H1 (cell line): ENCODE results near the gene RALGDS. TPM values are rescaled to one million over a fixed set of nuclear protein-coding genes. Genes with fewer than 3 reads are reported as not detected.

ENCODE experiments used
- CTCF ChIA-PET: fragments of 300-600 bp; sonication (Branson Sonifier 250); formaldehyde crosslinking; loops from one replicate; lab custom pipeline; 2021; ENCODE audit not compliant: partially characterized antibody; lab: Charles Lee
- POLR2A ChIA-PET: fragments of 300-600 bp; sonication (Branson Sonifier 250); formaldehyde crosslinking; loops from one replicate; lab custom pipeline; 2021; ENCODE audit warnings: inconsistent platforms; ENCODE audit not compliant: partially characterized antibody; lab: Charles Lee
- DNase-seq, 2 experiments: peaks; one replicate each; pipeline versions ENCODE4 v3.0.0 to v3.0.0-alpha.2; 2010 to 2022; ENCODE audit warnings: low spot score in 2 of 2, low read depth in 1 of 2, mixed read lengths in 1 of 2
- FAIRE-seq: peaks from 2 replicates; lab custom pipeline; 2011; peaks lifted over from hg19 to GRCh38; lab: Jason Lieb, UNC
- H2AFZ ChIP-seq: 2 replicates; pipeline ENCODE4 v1.8.1; 2012; ENCODE audit warnings: low read length, inconsistent platforms
- H2AK5ac ChIP-seq: 2 replicates; pipeline ENCODE4 v1.6.1; 2013; ENCODE audit warnings: low read depth, low read length
- H2BK120ac ChIP-seq: replicated peaks from 2 replicates; pipeline ENCODE3; 2013; ENCODE audit warnings: low read depth, low read length, inconsistent platforms
- H2BK12ac ChIP-seq: 2 replicates; pipeline ENCODE4 v1.6.1; 2013; ENCODE audit warnings: low read depth, low read length
- H2BK15ac ChIP-seq: 2 replicates; pipeline ENCODE4 v1.6.1; 2013; ENCODE audit warnings: low read length
- H2BK20ac ChIP-seq: 2 replicates; pipeline ENCODE4 v1.6.1; 2013; ENCODE audit warnings: low read length
- H2BK5ac ChIP-seq: 2 replicates; pipeline ENCODE4 v1.6.1; 2013; ENCODE audit warnings: low read depth, low read length
- H3K14ac ChIP-seq: 2 replicates; pipeline ENCODE4 v1.6.1; 2013; ENCODE audit warnings: inconsistent platforms; ENCODE audit not compliant: insufficient read length
- H3K18ac ChIP-seq: 2 replicates; pipeline ENCODE4 v1.6.1; 2013; ENCODE audit warnings: low read length; ENCODE audit errors: extremely low read depth
- H3K23ac ChIP-seq: 2 replicates; pipeline ENCODE4 v1.6.1; 2013; ENCODE audit warnings: inconsistent platforms; ENCODE audit not compliant: insufficient read length
- H3K23me2 ChIP-seq: 2 replicates; pipeline ENCODE4 v1.6.1; 2013; ENCODE audit warnings: low read depth, low read length
- H3K27ac ChIP-seq: 2 replicates; pipeline ENCODE4 v1.6.1; 2011; ENCODE audit warnings: low read depth, low read length, inconsistent platforms
- H3K27me3 ChIP-seq, 4 experiments: replicated peaks in 1 of 4; 1 replicate in 1 of 4; 2 replicates in 3 of 4; pipeline versions ENCODE4 v1.6.1 to v1.8.1; 2011 to 2013; ENCODE audit warnings: low read length in 3 of 4, mild to moderate bottlenecking in 3 of 4, inconsistent platforms in 2 of 4, mixed read lengths in 2 of 4, moderate library complexity in 1 of 4; ENCODE audit not compliant: control insufficient read depth in 3 of 4, insufficient read depth in 3 of 4; ENCODE audit errors: extremely low read depth in 1 of 4
- H3K36me3 ChIP-seq, 4 experiments: 2 replicates each; pipeline versions ENCODE4 v1.6.1 to v1.8.1; 2011 to 2013; ENCODE audit warnings: mild to moderate bottlenecking in 4 of 4, low read length in 3 of 4, moderate library complexity in 2 of 4, control low read depth in 1 of 4, inconsistent platforms in 1 of 4; ENCODE audit not compliant: insufficient read depth in 4 of 4, control insufficient read depth in 2 of 4
- H3K4ac ChIP-seq: replicated peaks from 2 replicates; pipeline ENCODE3; 2013; ENCODE audit warnings: low read length, low read depth, mixed read lengths, inconsistent platforms; ENCODE audit not compliant: insufficient read length
- H3K4me1 ChIP-seq, 4 experiments: replicated peaks in 1 of 4; 1 replicate in 1 of 4; 2 replicates in 3 of 4; pipeline versions ENCODE4 v1.6.1 to v1.8.1; 2011 to 2013; ENCODE audit warnings: low read length in 3 of 4, inconsistent platforms in 2 of 4, mixed read lengths in 1 of 4; ENCODE audit not compliant: insufficient read depth in 4 of 4, control insufficient read depth in 3 of 4
- H3K4me2 ChIP-seq, 2 experiments: 2 replicates each; pipeline versions ENCODE4 v1.6.1 to v1.8.1; 2011 to 2013; ENCODE audit warnings: low read depth in 2 of 2, low read length in 2 of 2, control low read depth in 1 of 2, inconsistent platforms in 1 of 2, mild to moderate bottlenecking in 1 of 2; ENCODE audit not compliant: insufficient read depth in 1 of 2
- H3K4me3 ChIP-seq, 4 experiments: fragments of 200-600, 300-600 bp in 1 of 4; sonication (generic), shearing (Covaris generic), sonication (Bioruptor Twin) in 1 of 4; 2 replicates each; pipeline versions ENCODE4 v1.5.1 to v1.8.1; 2011 to 2016; ENCODE audit warnings: low read length in 4 of 4, low read depth in 3 of 4, control low read depth in 2 of 4, inconsistent platforms in 2 of 4, mild to moderate bottlenecking in 2 of 4, mixed read lengths in 1 of 4, moderate library complexity in 1 of 4; ENCODE audit not compliant: insufficient read depth in 2 of 4; ENCODE audit errors: extremely low read depth in 1 of 4
- H3K56ac ChIP-seq: replicated peaks from 2 replicates; pipeline ENCODE3; 2013; ENCODE audit warnings: low read depth, mild to moderate bottlenecking, mixed read lengths, low read length, inconsistent platforms; ENCODE audit not compliant: insufficient read length
- H3K79me1 ChIP-seq: 2 replicates; pipeline ENCODE4 v1.6.1; 2013; ENCODE audit warnings: low read depth, low read length, control low read depth
- H3K79me2 ChIP-seq, 2 experiments: 2 replicates each; pipeline versions ENCODE4 v1.6.1 to v1.8.1; 2012 to 2013; ENCODE audit warnings: low read length in 2 of 2, mild to moderate bottlenecking in 2 of 2, inconsistent platforms in 1 of 2; ENCODE audit not compliant: insufficient read depth in 2 of 2, control insufficient read depth in 1 of 2
- H3K9ac ChIP-seq, 4 experiments: replicated peaks in 1 of 4; 1 replicate in 1 of 4; 2 replicates in 3 of 4; pipeline versions ENCODE4 v1.6.1 to v1.8.1; 2011 to 2013; ENCODE audit warnings: low read depth in 3 of 4, low read length in 3 of 4, control low read depth in 2 of 4, mild to moderate bottlenecking in 2 of 4, moderate library complexity in 2 of 4, inconsistent platforms in 1 of 4; ENCODE audit errors: extremely low read depth in 1 of 4
- H3K9me3 ChIP-seq, 2 experiments: 2 replicates each; pipeline versions ENCODE4 v1.6.1 to v1.8.1; 2012 to 2013; ENCODE audit warnings: mild to moderate bottlenecking in 2 of 2, moderate library complexity in 2 of 2, control low read depth in 1 of 2, inconsistent platforms in 1 of 2, low read depth in 1 of 2, low read length in 1 of 2, mixed read lengths in 1 of 2; ENCODE audit not compliant: insufficient read depth in 2 of 2
- H4K20me1 ChIP-seq, 2 experiments: replicated peaks in 1 of 2; 2 replicates each; pipeline versions ENCODE3 to v1.8.1; 2011 to 2013; ENCODE audit warnings: inconsistent platforms in 2 of 2, low read length in 2 of 2, mild to moderate bottlenecking in 1 of 2; ENCODE audit not compliant: insufficient read depth in 2 of 2, control insufficient read depth in 1 of 2
- H4K5ac ChIP-seq: 2 replicates; pipeline ENCODE4 v1.6.1; 2013; ENCODE audit warnings: low read length, low read depth, mixed read lengths, inconsistent platforms; ENCODE audit not compliant: insufficient read length
- H4K8ac ChIP-seq: 2 replicates; pipeline ENCODE4 v1.8.0; 2013; ENCODE audit warnings: mild to moderate bottlenecking, moderate library complexity, low read length, inconsistent platforms; ENCODE audit not compliant: insufficient read depth; ENCODE audit errors: extremely low read depth
- H4K91ac ChIP-seq: replicated peaks from 2 replicates; pipeline ENCODE3; 2013; ENCODE audit warnings: low read length, mixed read lengths, inconsistent platforms; ENCODE audit not compliant: insufficient read length
- BACH1 ChIP-seq: IDR thresholded peaks from 2 replicates; pipeline ENCODE4 v1.6.1; 2012; ENCODE audit warnings: low read length, improper control_type of control experiment
- CHD1 ChIP-seq: IDR thresholded peaks from 2 replicates; pipeline ENCODE4 v1.6.1; 2012; ENCODE audit warnings: low read depth, low read length, improper control_type of control experiment
- CREB1 ChIP-seq: IDR thresholded peaks from 2 replicates; pipeline ENCODE4 v1.6.1; 2012; ENCODE audit warnings: inconsistent platforms
- CTBP2 ChIP-seq: IDR thresholded peaks from 2 replicates; pipeline ENCODE4 v1.7.0; 2011; ENCODE audit warnings: borderline replicate concordance, mild to moderate bottlenecking, moderate library complexity, mixed read lengths, low read length; ENCODE audit not compliant: insufficient read depth, insufficient read length
- JUND ChIP-seq: IDR thresholded peaks from 2 replicates; pipeline ENCODE4 v1.6.1; 2011; ENCODE audit warnings: mild to moderate bottlenecking, improper control_type of control experiment, low read length
- KDM1A ChIP-seq: fragments of 200-600, 300-600 bp; sonication (generic); IDR thresholded peaks from 2 replicates; pipeline ENCODE4 v1.7.1; 2016; ENCODE audit warnings: mild to moderate bottlenecking, low read length, borderline replicate concordance
- MAFK ChIP-seq: IDR thresholded peaks from 2 replicates; pipeline ENCODE4 v1.6.1; 2012; ENCODE audit warnings: low read depth, mild to moderate bottlenecking, improper control_type of control experiment, low read length
- NRF1 ChIP-seq: IDR thresholded peaks from 2 replicates; pipeline ENCODE4 v1.6.1; 2011; ENCODE audit warnings: mild to moderate bottlenecking, low read depth, low read length, improper control_type of control experiment
- RBBP5 ChIP-seq: IDR thresholded peaks from 2 replicates; pipeline ENCODE4 v1.7.1; 2012; ENCODE audit warnings: low read depth, mild to moderate bottlenecking, inconsistent platforms, low read length, moderate library complexity, borderline replicate concordance
- RFX5 ChIP-seq: IDR thresholded peaks from 2 replicates; pipeline ENCODE4 v1.6.1; 2011; ENCODE audit warnings: low read depth, low read length, improper control_type of control experiment, borderline replicate concordance
- SP1 ChIP-seq: IDR thresholded peaks from 2 replicates; pipeline ENCODE4 v1.6.1; 2011; ENCODE audit warnings: low read depth, low read length
- WGBS, 2 experiments: shearing (Covaris generic) in 1 of 2; methylation state at CpG; one replicate each; pipeline versions ENCODE4 v1.1.6 to v1.1.7; 2013 to 2015; ENCODE audit warnings: low lambda C conversion rate in 2 of 2, mixed read lengths in 2 of 2, inconsistent platforms in 1 of 2, low coverage in 1 of 2, missing lambda C conversion rate in 1 of 2; ENCODE audit not compliant: insufficient replicate concordance in 2 of 2, insufficient coverage in 1 of 2, insufficient read length in 1 of 2; ENCODE audit errors: extremely low coverage in 1 of 2, missing lambda C conversion rate in 1 of 2; 5-methylcytosine and 5-hydroxymethylcytosine counted together
- polyA plus RNA-seq, 7 experiments: library from polyadenylated mRNA; depleted of rRNA in 3 of 7; stranded (reverse) in 5 of 7; unstranded in 2 of 7; fragments of >200 nt in 5 of 7; fragments of 200-250 nt in 2 of 7; gene quantifications; 1 replicate in 5 of 7; 2 replicates in 1 of 7; 4 replicates in 1 of 7; pipeline versions ENCODE4 v1.2.1 to v1.2.3, GENCODE V29; 2011 to 2013; ENCODE audit warnings: missing spikeins in 2 of 7, mixed read lengths in 2 of 7
- total RNA-seq: library from RNA; stranded (reverse); fragmentation: NEBNext Ultra II Directional; extraction: Animal tissue kit (Norgen Biotek cat#: 25700); gene quantifications from 2 replicates; pipeline ENCODE4 v1.2.1, GENCODE V29; 2021
- TF ChIP-seq, protein P1 (sequence below): IDR thresholded peaks from 2 replicates; pipeline ENCODE4 v1.6.1; 2012; ENCODE audit warnings: low read length, inconsistent platforms

RALGDS gene
- total and polyA plus RNA-seq, 2 of the 8 experiments (the other 6 are each of a cell fraction or from before 2014, with no cell fraction given), result 14.5 to 25.5 TPM

DNA sequence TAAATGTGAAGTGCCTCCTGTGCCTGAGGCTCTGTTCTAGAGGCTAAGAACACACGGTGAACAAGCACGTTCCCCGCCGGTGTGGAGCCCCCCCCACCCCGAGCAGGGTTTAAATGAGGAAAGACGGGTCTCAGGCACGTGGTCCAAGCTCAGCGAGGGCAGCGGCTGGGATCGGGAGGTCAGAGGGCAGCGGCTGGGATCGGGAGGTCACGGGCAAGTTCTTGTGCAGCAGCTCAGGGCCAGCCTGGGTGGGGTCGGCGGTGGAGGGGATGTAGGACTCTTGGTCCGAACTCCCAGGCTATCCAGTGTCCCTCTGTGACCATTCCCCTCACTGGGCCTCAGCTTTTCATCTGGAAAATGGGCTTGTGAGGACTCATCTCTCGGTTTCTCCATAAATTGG, 45.4 kb upstream of the RALGDS start:
- Histone ChIP-seq H4K91ac (no peak overlapping the region), H2BK15ac (no peak overlapping the region), H2BK12ac (no peak overlapping the region), H3K4me3 (no peak overlapping the region), H3K27me3 (peaks cover 2 to 25% (median 16%) of the 10 kb centered on the region in 4 experiments), H3K9ac (no peak overlapping the region), H3K4me2 (no peak overlapping the region), H3K4me1 (peaks cover 0 to 3% (median 0%) of the 10 kb centered on the region in 4 experiments; a peak in 2 of 7 replicates), H2BK120ac (no peak overlapping the region), H3K23me2 (peaks cover 7% of the 10 kb centered on the region; the same call in 1 of the 2 replicates), H4K8ac (no peak overlapping the region), H2BK5ac (no peak overlapping the region), H3K14ac (no peak overlapping the region), H3K4ac (no peak overlapping the region), H3K27ac (no peak overlapping the region), H3K79me2 (no peaks in the 10 kb centered on the region), H3K18ac (no peak overlapping the region), H2BK20ac (no peak overlapping the region), H3K9me3 (no peaks in the 10 kb centered on the region), H4K20me1 (peaks cover 0 to 8% of the 10 kb centered on the region in 2 experiments), H3K23ac (no peak overlapping the region), H3K56ac (no peak overlapping the region), H3K79me1 (no peaks in the 10 kb centered on the region), H3K36me3 (no peaks in the 10 kb centered on the region), H2AFZ (no peak overlapping the region), H4K5ac (no peak overlapping the region), H2AK5ac (no peak overlapping the region)
- no peak for DNase-seq
- CTCF ChIA-PET, result interaction anchor here (1.8 kb wide), 1 partner anchor 10 kb away, joined by 7 read pairs; no protein-coding TSS in a partner anchor
- FAIRE-seq, result no peak
- 90% methylated on average over 17 of the region's 17 CpGs; no CpG with 5 or more reads in 1 of the 2 experiments for WGBS, 2 experiments
- POLR2A ChIA-PET, result interaction anchor here (1.5 kb wide), 1 partner anchor 136 kb away, joined by 4 read pairs; the partner anchor contains the start of gene GTF3C5
- TF ChIP-seq CHD1 (no peak), CTBP2 (no peak), CREB1 (no peak), NRF1 (no peak), BACH1 (no peak), JUND (no peak), SP1 (no peak), RFX5 (no peak), KDM1A (no peak), MAFK (no peak), RBBP5 (no peak)
- TF ChIP-seq, protein P1, sequence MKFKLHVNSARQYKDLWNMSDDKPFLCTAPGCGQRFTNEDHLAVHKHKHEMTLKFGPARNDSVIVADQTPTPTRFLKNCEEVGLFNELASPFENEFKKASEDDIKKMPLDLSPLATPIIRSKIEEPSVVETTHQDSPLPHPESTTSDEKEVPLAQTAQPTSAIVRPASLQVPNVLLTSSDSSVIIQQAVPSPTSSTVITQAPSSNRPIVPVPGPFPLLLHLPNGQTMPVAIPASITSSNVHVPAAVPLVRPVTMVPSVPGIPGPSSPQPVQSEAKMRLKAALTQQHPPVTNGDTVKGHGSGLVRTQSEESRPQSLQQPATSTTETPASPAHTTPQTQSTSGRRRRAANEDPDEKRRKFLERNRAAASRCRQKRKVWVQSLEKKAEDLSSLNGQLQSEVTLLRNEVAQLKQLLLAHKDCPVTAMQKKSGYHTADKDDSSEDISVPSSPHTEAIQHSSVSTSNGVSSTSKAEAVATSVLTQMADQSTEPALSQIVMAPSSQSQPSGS, result no peak
